BE2C (cell line): ENCODE data around the gene GPRC5C.

Experiments
- DNase-seq: peaks from one replicate; pipeline ENCODE4 v3.0.0-alpha.2; 2020
- H3K27me3 ChIP-seq: fragments of 250-450 bp; sonication (Bioruptor Pico); 2 replicates; pipeline ENCODE4 v1.5.1; 2020; ENCODE audit warnings: mild to moderate bottlenecking
- H3K36me3 ChIP-seq: fragments of 250-450 bp; sonication (Bioruptor Pico); 2 replicates; pipeline ENCODE4 v1.5.1; 2020; ENCODE audit warnings: mild to moderate bottlenecking
- H3K4me1 ChIP-seq: fragments of 250-450 bp; sonication (Bioruptor Pico); 2 replicates; pipeline ENCODE4 v1.5.1; 2020
- H3K4me3 ChIP-seq: 2 replicates; pipeline ENCODE4 v1.5.1; 2011; ENCODE audit warnings: low read depth, low read length
- H3K9me3 ChIP-seq: fragments of 250-450 bp; sonication (Bioruptor Pico); 2 replicates; pipeline ENCODE4 v1.5.1; 2020
- CTCF ChIP-seq: IDR thresholded peaks from 2 replicates; pipeline ENCODE4 v1.5.1; 2012; ENCODE audit warnings: mild to moderate bottlenecking, low read depth, low read length

Gene GPRC5C

GRCh38 chr17:74477411-74477810 lies 45.5 kb downstream of the GPRC5C start:
- Histone ChIP-seq H3K4me1 (no peaks in the 10 kb centered on the region), H3K36me3 (no peaks in the 10 kb centered on the region), H3K9me3 (no peaks in the 10 kb centered on the region; the same call in 1 of the 2 replicates), H3K27me3 (peaks cover 39% of the 10 kb centered on the region), H3K4me3 (no peak overlapping the region)
- TF ChIP-seq CTCF: no peak
- no peak for DNase-seq

- no peak for DNase-seq
- no peaks in the 10 kb centered on the region for H3K4me1 ChIP-seq
Observed at GRCh38 chr17:74478420-74479100, 46.7 kb downstream of the GPRC5C start.

GRCh38 chr17:74480290-74480689 lies 48.4 kb downstream of the GPRC5C start:
- Histone ChIP-seq H3K4me1 (no peaks in the 10 kb centered on the region), H3K4me3 (no peak overlapping the region), H3K36me3 (no peaks in the 10 kb centered on the region), H3K27me3 (peaks cover 66% of the 10 kb centered on the region), H3K9me3 (no peaks in the 10 kb centered on the region; the same call in 1 of the 2 replicates)
- no peak for DNase-seq
- TF ChIP-seq CTCF: no peak

More at GRCh38 chr17:74478420-74479100, 46.7 kb downstream of the GPRC5C start:
- Histone ChIP-seq H3K27me3 (peaks cover 49% of the 10 kb centered on the region), H3K4me3 (no peak overlapping the region), H3K9me3 (no peaks in the 10 kb centered on the region; the same call in 1 of the 2 replicates), H3K36me3 (no peaks in the 10 kb centered on the region)
- TF ChIP-seq CTCF: no peak

- Histone ChIP-seq H3K27me3 (peaks cover 73% of the 10 kb centered on the region), H3K9me3 (no peaks in the 10 kb centered on the region), H3K36me3 (no peaks in the 10 kb centered on the region), H3K4me3 (no peak overlapping the region), H3K4me1 (no peaks in the 10 kb centered on the region)
- TF ChIP-seq CTCF: no peak
- DNase-seq: no peak
Observed at GRCh38 chr17:74481621-74482020, 49.7 kb downstream of the GPRC5C start.

- TF ChIP-seq CTCF: no peak
- DNase-seq: no peak
- Histone ChIP-seq H3K4me1 (no peaks in the 10 kb centered on the region), H3K27me3 (peaks cover 74% of the 10 kb centered on the region), H3K9me3 (no peaks in the 10 kb centered on the region), H3K4me3 (no peak overlapping the region), H3K36me3 (no peaks in the 10 kb centered on the region)
Observed at GRCh38 chr17:74484066-74484465, 52.2 kb downstream of the GPRC5C start.

- H3K4me3 ChIP-seq: no peak overlapping the region
- H3K27me3 ChIP-seq: peaks cover 65% of the 10 kb centered on the region
- no peaks in the 10 kb centered on the region for H3K4me1 ChIP-seq
- no peak for DNase-seq
- no peaks in the 10 kb centered on the region for H3K9me3 ChIP-seq
- TF ChIP-seq CTCF: no peak
- no peaks in the 10 kb centered on the region for H3K36me3 ChIP-seq
Observed at GRCh38 chr17:74485022-74485743, 53.3 kb downstream of the GPRC5C start.
